CD4-positive, CD25-positive, alpha-beta regulatory T cell (primary cell): ENCODE measurements around the gene MYO16. TPM values are rescaled to one million over a fixed set of nuclear protein-coding genes. Genes with fewer than 3 reads are reported as not detected.
"Not testable (repeated sequence)": the region's sequence is repeated elsewhere in the genome, so short reads cannot be mapped to it uniquely, and the experiment has no call there.

Experiments
- ATAC-seq, 2 donors: fragments of 150-1000 bp; cut with Tn5 transposase; one replicate each; pipeline ENCODE4 v1.10.0; 2021; ENCODE audit warnings: low read depth in 2 of 2, moderate number of reproducible peaks in 2 of 2, moderate library complexity in 1 of 2
- DNase-seq, 3 donors: peaks; one replicate each; pipeline versions ENCODE4 v3.0.0 to v3.0.0-alpha.2; 2012 to 2022; ENCODE audit warnings: mixed read lengths in 1 of 3
- H3K27ac ChIP-seq: one replicate; pipeline ENCODE4 v1.7.0; 2013; ENCODE audit warnings: mild to moderate bottlenecking, low read length; ENCODE audit not compliant: insufficient read depth, poor library complexity, severe bottlenecking
- H3K27me3 ChIP-seq: one replicate; pipeline ENCODE4 v1.7.0; 2013; ENCODE audit warnings: low read length; ENCODE audit not compliant: control insufficient read depth, insufficient read depth
- H3K36me3 ChIP-seq: one replicate; pipeline ENCODE4 v1.7.0; 2013; ENCODE audit warnings: mild to moderate bottlenecking, low read length, moderate library complexity; ENCODE audit not compliant: control insufficient read depth, insufficient read depth
- H3K4me1 ChIP-seq: 2 replicates; pipeline ENCODE4 v1.7.0; 2013; ENCODE audit warnings: mild to moderate bottlenecking, low read length; ENCODE audit not compliant: insufficient read depth, control insufficient read depth, poor library complexity, severe bottlenecking
- H3K4me3 ChIP-seq: one replicate; pipeline ENCODE4 v1.7.0; 2013; ENCODE audit warnings: low read depth, mild to moderate bottlenecking, low read length, moderate library complexity
- H3K9me3 ChIP-seq, 2 experiments: 1 replicate in 1 of 2; 2 replicates in 1 of 2; pipeline ENCODE4 v1.7.0; 2013; ENCODE audit warnings: low read length in 2 of 2, mild to moderate bottlenecking in 1 of 2, moderate library complexity in 1 of 2; ENCODE audit not compliant: control insufficient read depth in 2 of 2
- H3K27ac Mint-ChIP-seq, 3 donors: one replicate each; pipeline ENCODE4 v1.8.0; 2020 to 2022; ENCODE audit warnings: mild to moderate bottlenecking in 3 of 3, mixed read lengths in 3 of 3, moderate library complexity in 2 of 3
- H3K27me3 Mint-ChIP-seq: one replicate; pipeline ENCODE4 v1.8.0; 2022; ENCODE audit warnings: mild to moderate bottlenecking, mixed read lengths
- H3K36me3 Mint-ChIP-seq: one replicate; pipeline ENCODE4 v1.8.0; 2020; ENCODE audit warnings: mixed read lengths
- H3K4me1 Mint-ChIP-seq, 4 donors: one replicate each; pipeline ENCODE4 v1.8.0; 2020 to 2022; ENCODE audit warnings: mixed read lengths in 4 of 4, mild to moderate bottlenecking in 1 of 4
- H3K4me3 Mint-ChIP-seq, 4 donors: one replicate each; pipeline ENCODE4 v1.8.0; 2020 to 2022; ENCODE audit warnings: mild to moderate bottlenecking in 4 of 4, mixed read lengths in 4 of 4, moderate library complexity in 3 of 4
- H3K9me3 Mint-ChIP-seq, 7 donors: one replicate each; pipeline ENCODE4 v1.8.0; 2020 to 2022; ENCODE audit warnings: mixed read lengths in 7 of 7, mild to moderate bottlenecking in 3 of 7, moderate library complexity in 2 of 7
- polyA plus RNA-seq, 4 donors: library from polyadenylated mRNA; unstranded; fragments of 300-500 nt; fragmentation: Illumina TruSeq; gene quantifications; one replicate each; pipeline ENCODE4 v1.2.3, GENCODE V29; 2021
- total RNA-seq: library from RNA; stranded (reverse); gene quantifications from one replicate; pipeline ENCODE4 v1.2.3, GENCODE V29; 2022

Gene MYO16
- total and polyA plus RNA-seq, 5 donors from 2014 or later: 0.08 to 2.3 (median 0.29) TPM

GRCh38 chr13:109090796-109091195 lies 461.4 kb downstream of the MYO16 start:
- Mint-ChIP-seq H3K9me3 (peaks cover 0 to 7% (median 0%) of the 10 kb centered on the region in 7 donors), H3K4me1 (no peaks in the 10 kb centered on the region), H3K27ac (no peak overlapping the region), H3K27me3 (no peaks in the 10 kb centered on the region), H3K36me3 (no peaks in the 10 kb centered on the region), H3K4me3 (no peak overlapping the region)
- Histone ChIP-seq H3K27me3 (no peaks in the 10 kb centered on the region), H3K9me3 (no peaks in the 10 kb centered on the region), H3K36me3 (no peaks in the 10 kb centered on the region), H3K4me3 (no peak overlapping the region), H3K27ac (no peak overlapping the region), H3K4me1 (no peaks in the 10 kb centered on the region)
- ATAC-seq (no peak), DNase-seq (no peak)

- H3K27ac Mint-ChIP-seq: no peak overlapping the region
- no peaks in the 10 kb centered on the region for H3K36me3 Mint-ChIP-seq
- Histone ChIP-seq H3K36me3 (no peaks in the 10 kb centered on the region), H3K27me3 (no peaks in the 10 kb centered on the region), H3K4me1 (no peaks in the 10 kb centered on the region), H3K4me3 (no peak overlapping the region), H3K9me3 (no peaks in the 10 kb centered on the region), H3K27ac (no peak overlapping the region)
- H3K4me1 Mint-ChIP-seq: no peaks in the 10 kb centered on the region
- DNase-seq: no peak
- H3K27me3 Mint-ChIP-seq: no peaks in the 10 kb centered on the region
- no peak overlapping the region for H3K4me3 Mint-ChIP-seq
- H3K9me3 Mint-ChIP-seq: peaks cover 0 to 7% (median 0%) of the 10 kb centered on the region in 7 donors
- ATAC-seq: no peak
These were observed 461.8 kb downstream of the MYO16 start for GRCh38 chr13:109091249-109091648.

- not testable (repeated sequence) for H3K27me3 Mint-ChIP-seq, H3K36me3 Mint-ChIP-seq, H3K36me3 ChIP-seq, H3K4me3 ChIP-seq, H3K9me3 Mint-ChIP-seq, H3K9me3 ChIP-seq, H3K4me3 Mint-ChIP-seq, H3K27ac ChIP-seq, H3K27ac Mint-ChIP-seq, H3K4me1 ChIP-seq, H3K27me3 ChIP-seq, H3K4me1 Mint-ChIP-seq, ATAC-seq, DNase-seq
These were observed 462.8 kb downstream of the MYO16 start for GRCh38 chr13:109092186-109092585.

GRCh38 chr13:109093998-109094397 lies 464.6 kb downstream of the MYO16 start:
- Mint-ChIP-seq H3K9me3 (peaks cover 0 to 7% (median 0%) of the 10 kb centered on the region in 7 donors), H3K27me3 (no peaks in the 10 kb centered on the region)

GRCh38 chr13:109095126-109095525 lies 465.7 kb downstream of the MYO16 start:
- no peaks in the 10 kb centered on the region for H3K36me3 ChIP-seq
- no peak overlapping the region for H3K4me3 ChIP-seq
- H3K27me3 ChIP-seq: no peaks in the 10 kb centered on the region
- H3K27me3 Mint-ChIP-seq: no peaks in the 10 kb centered on the region
- H3K36me3 Mint-ChIP-seq: no peaks in the 10 kb centered on the region
- no peaks in the 10 kb centered on the region for H3K4me1 Mint-ChIP-seq
- no peak overlapping the region for H3K4me3 Mint-ChIP-seq
- H3K27ac ChIP-seq: no peak overlapping the region
- H3K9me3 Mint-ChIP-seq: peaks cover 0 to 7% (median 1%) of the 10 kb centered on the region in 7 donors
- H3K9me3 ChIP-seq: no peaks in the 10 kb centered on the region
- H3K4me1 ChIP-seq: no peaks in the 10 kb centered on the region
- DNase-seq (no peak), ATAC-seq (no peak)
- no peak overlapping the region for H3K27ac Mint-ChIP-seq

More at GRCh38 chr13:109093998-109094397, 464.6 kb downstream of the MYO16 start:
- H3K4me1 ChIP-seq: no peaks in the 10 kb centered on the region
- H3K4me3 Mint-ChIP-seq: no peak overlapping the region
- H3K9me3 ChIP-seq: no peaks in the 10 kb centered on the region
- ATAC-seq (no peak), DNase-seq (no peak)
- no peak overlapping the region for H3K27ac ChIP-seq
- H3K4me3 ChIP-seq: no peak overlapping the region
- no peaks in the 10 kb centered on the region for H3K27me3 ChIP-seq
- H3K36me3 Mint-ChIP-seq: no peaks in the 10 kb centered on the region
- no peak overlapping the region for H3K27ac Mint-ChIP-seq
- H3K4me1 Mint-ChIP-seq: no peaks in the 10 kb centered on the region
- no peaks in the 10 kb centered on the region for H3K36me3 ChIP-seq

- no peaks in the 10 kb centered on the region for H3K4me1 Mint-ChIP-seq
- no peak for DNase-seq
These were observed 466.7 kb downstream of the MYO16 start for GRCh38 chr13:109096101-109096500.

GRCh38 chr13:109100705-109101304 lies 471.4 kb downstream of the MYO16 start:
- no peak for ATAC-seq
- H3K4me3 Mint-ChIP-seq: no peak overlapping the region
- H3K27ac Mint-ChIP-seq: no peak overlapping the region
- peaks cover 0 to 1% (median 0%) of the 10 kb centered on the region in 7 donors for H3K9me3 Mint-ChIP-seq
- H3K36me3 Mint-ChIP-seq: no peaks in the 10 kb centered on the region
- H3K27ac ChIP-seq: no peak overlapping the region
- H3K27me3 ChIP-seq: no peaks in the 10 kb centered on the region
- no peak overlapping the region for H3K4me3 ChIP-seq
- H3K4me1 Mint-ChIP-seq: no peaks in the 10 kb centered on the region
- DNase-seq: no peak
- no peaks in the 10 kb centered on the region for H3K9me3 ChIP-seq
- no peaks in the 10 kb centered on the region for H3K4me1 ChIP-seq
- H3K36me3 ChIP-seq: no peaks in the 10 kb centered on the region
- H3K27me3 Mint-ChIP-seq: peaks cover 4% of the 10 kb centered on the region

More at GRCh38 chr13:109096101-109096500, 466.7 kb downstream of the MYO16 start:
- no peaks in the 10 kb centered on the region for H3K36me3 ChIP-seq
- no peak overlapping the region for H3K4me3 ChIP-seq
- no peaks in the 10 kb centered on the region for H3K27me3 ChIP-seq
- Mint-ChIP-seq H3K9me3 (peaks cover 0 to 5% (median 1%) of the 10 kb centered on the region in 7 donors), H3K27ac (no peak overlapping the region), H3K36me3 (no peaks in the 10 kb centered on the region), H3K27me3 (no peaks in the 10 kb centered on the region), H3K4me3 (no peak overlapping the region)
- H3K27ac ChIP-seq: no peak overlapping the region
- no peaks in the 10 kb centered on the region for H3K9me3 ChIP-seq
- no peaks in the 10 kb centered on the region for H3K4me1 ChIP-seq
- no peak for ATAC-seq

GRCh38 chr13:109101550-109102144 lies 472.2 kb downstream of the MYO16 start:
- no peak for ATAC-seq

More at GRCh38 chr13:109101550-109102144, 472.2 kb downstream of the MYO16 start:
- no peak for DNase-seq
- Mint-ChIP-seq H3K36me3 (no peaks in the 10 kb centered on the region), H3K4me1 (no peaks in the 10 kb centered on the region), H3K27ac (no peak overlapping the region), H3K4me3 (no peak overlapping the region), H3K27me3 (peaks cover 4% of the 10 kb centered on the region), H3K9me3 (peaks cover 0 to 1% (median 0%) of the 10 kb centered on the region in 7 donors)
- H3K4me1 ChIP-seq: no peaks in the 10 kb centered on the region
- H3K9me3 ChIP-seq: no peaks in the 10 kb centered on the region
- H3K36me3 ChIP-seq: no peaks in the 10 kb centered on the region
- no peak overlapping the region for H3K27ac ChIP-seq
- H3K4me3 ChIP-seq: no peak overlapping the region
- no peaks in the 10 kb centered on the region for H3K27me3 ChIP-seq
